HEK293 (cell line): ENCODE data around the gene STMN1.

Source experiments
- HOXA7 ChIP-seq: sonication (generic); formaldehyde crosslinking; IDR thresholded peaks from 2 replicates; pipeline ENCODE4 v1.8.1; 2022; ENCODE audit warnings: missing genetic modification reagents, borderline replicate concordance
- HOXD13 ChIP-seq: sonication (generic); formaldehyde crosslinking; IDR thresholded peaks from 2 replicates; pipeline ENCODE4 v1.8.0; 2022; ENCODE audit warnings: missing genetic modification reagents, borderline replicate concordance
- KLF10 ChIP-seq: fragments of 450-650 bp; IDR thresholded peaks from 2 replicates; pipeline ENCODE4 v1.5.1; 2018; ENCODE audit warnings: missing biosample characterization, mild to moderate bottlenecking, missing genetic modification characterization
- OVOL3 ChIP-seq: fragments of 450-650 bp; formaldehyde crosslinking; IDR thresholded peaks from 2 replicates; pipeline ENCODE4 v1.5.1; 2016; ENCODE audit warnings: missing biosample characterization, missing genetic modification characterization
- ZEB2 ChIP-seq: fragments of 450-650 bp; formaldehyde crosslinking; IDR thresholded peaks from 2 replicates; pipeline ENCODE4 v1.5.1; 2016; ENCODE audit warnings: missing biosample characterization, missing genetic modification characterization
- ZNF121 ChIP-seq: fragments of 450-650 bp; formaldehyde crosslinking; IDR thresholded peaks from 2 replicates; pipeline ENCODE4 v1.5.1; 2016; ENCODE audit warnings: missing biosample characterization, missing genetic modification characterization
- ZNF140 ChIP-seq: fragments of 450-650 bp; formaldehyde crosslinking; IDR thresholded peaks from 2 replicates; pipeline ENCODE4 v1.5.1; 2016; ENCODE audit warnings: missing biosample characterization, missing genetic modification characterization
- ZNF37A ChIP-seq: fragments of 450-650 bp; IDR thresholded peaks from 2 replicates; pipeline ENCODE4 v1.5.1; 2018; ENCODE audit warnings: missing biosample characterization, missing genetic modification characterization
- ZNF404 ChIP-seq: fragments of 450-650 bp; formaldehyde crosslinking; IDR thresholded peaks from 2 replicates; pipeline ENCODE4 v1.5.1; 2017; ENCODE audit warnings: missing biosample characterization, missing genetic modification characterization
- ZNF423 ChIP-seq: fragments of 450-650 bp; formaldehyde crosslinking; IDR thresholded peaks from 2 replicates; pipeline ENCODE4 v1.5.1; 2016; ENCODE audit warnings: missing biosample characterization, missing genetic modification characterization
- ZNF529 ChIP-seq: fragments of 450-650 bp; formaldehyde crosslinking; IDR thresholded peaks from 2 replicates; pipeline ENCODE4 v1.5.1; 2017; ENCODE audit warnings: missing genetic modification characterization, missing biosample characterization; ENCODE audit not compliant: insufficient replicate concordance
- ZNF596 ChIP-seq: fragments of 450-650 bp; IDR thresholded peaks from 2 replicates; pipeline ENCODE4 v1.5.0; 2018; ENCODE audit warnings: missing biosample characterization, mild to moderate bottlenecking, missing genetic modification characterization, moderate library complexity
- ZNF654 ChIP-seq: fragments of 450-650 bp; formaldehyde crosslinking; IDR thresholded peaks from 2 replicates; pipeline ENCODE4 v1.5.1; 2016; ENCODE audit warnings: low read depth, missing biosample characterization, missing genetic modification characterization
- ZSCAN16 ChIP-seq: fragments of 450-650 bp; formaldehyde crosslinking; IDR thresholded peaks from 2 replicates; pipeline ENCODE4 v1.5.1; 2016; ENCODE audit warnings: missing biosample characterization, missing genetic modification characterization
- TF ChIP-seq, protein P1 (sequence below): fragments of 450-650 bp; formaldehyde crosslinking; IDR thresholded peaks from 2 replicates; pipeline ENCODE4 v1.5.1; 2016; ENCODE audit warnings: missing biosample characterization, missing genetic modification characterization
- TF ChIP-seq, protein P2 (sequence below): fragments of 450-650 bp; formaldehyde crosslinking; IDR thresholded peaks from 2 replicates; pipeline ENCODE4; 2016; ENCODE audit warnings: missing biosample characterization, missing genetic modification characterization
- TF ChIP-seq, protein P3 (sequence below): fragments of 450-650 bp; formaldehyde crosslinking; IDR thresholded peaks from 2 replicates; pipeline ENCODE4 v1.5.1; 2016; ENCODE audit warnings: missing biosample characterization, missing genetic modification characterization, borderline replicate concordance
- TF ChIP-seq, protein P4 (sequence below): fragments of 450-650 bp; formaldehyde crosslinking; IDR thresholded peaks from 2 replicates; pipeline ENCODE4 v1.5.1; 2016; ENCODE audit warnings: missing biosample characterization, missing genetic modification characterization
- TF ChIP-seq, protein P5 (sequence below): fragments of 450-650 bp; formaldehyde crosslinking; IDR thresholded peaks from 2 replicates; pipeline ENCODE4 v1.5.1; 2016; ENCODE audit warnings: missing biosample characterization, missing genetic modification characterization
- TF ChIP-seq, protein P6 (sequence below): fragments of 450-650 bp; formaldehyde crosslinking; conservative IDR thresholded peaks from 2 replicates; pipeline ENCODE4 v1.5.1; 2016; ENCODE audit warnings: low read depth, missing biosample characterization, missing genetic modification characterization

STMN1 gene

DNA sequence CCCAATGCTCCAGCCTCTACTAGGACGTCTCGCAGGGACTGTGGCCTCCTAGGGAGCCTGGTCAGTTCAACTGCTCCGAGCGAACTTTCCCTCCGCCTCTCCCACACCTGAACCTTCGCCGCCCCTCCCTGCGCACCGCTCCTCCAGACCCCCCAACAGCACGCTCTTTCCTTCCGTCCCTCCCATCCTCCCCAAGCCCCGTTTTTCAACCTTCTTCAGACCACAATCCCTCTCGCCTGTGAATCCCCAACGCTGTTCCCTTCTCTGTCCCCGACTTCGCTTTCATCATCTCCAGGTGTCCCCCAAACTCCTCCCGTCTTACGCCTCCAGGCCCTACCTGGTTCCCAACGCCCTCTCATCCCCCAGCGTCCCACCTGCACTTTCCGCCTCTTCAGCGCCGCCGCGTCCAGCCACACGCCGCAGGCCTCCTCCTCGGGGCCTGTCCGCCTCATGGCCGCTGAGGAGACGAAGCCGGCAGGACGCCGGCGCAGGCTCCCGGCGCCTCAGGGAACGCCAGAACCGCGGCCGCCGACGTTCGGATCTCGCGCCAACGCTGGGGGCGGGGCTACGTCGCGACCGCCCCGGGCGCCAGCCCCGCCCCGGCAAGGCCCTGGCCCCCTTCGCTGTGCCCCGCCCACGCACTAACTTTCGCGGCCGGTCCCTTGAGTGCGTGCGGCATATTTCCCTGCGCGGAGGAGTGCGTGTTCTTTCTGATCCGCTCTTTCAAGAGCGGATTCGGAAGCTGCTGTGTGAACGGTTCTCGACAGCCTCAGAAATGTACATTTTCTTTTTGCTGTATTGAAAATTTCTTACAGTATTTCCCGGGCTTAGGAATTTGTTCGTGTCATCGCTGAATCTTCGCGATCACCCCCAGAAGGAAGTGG lies 47.1 kb downstream of the STMN1 start, which contains the start of gene AUNIP (continued):
- TF ChIP-seq, protein P1, sequence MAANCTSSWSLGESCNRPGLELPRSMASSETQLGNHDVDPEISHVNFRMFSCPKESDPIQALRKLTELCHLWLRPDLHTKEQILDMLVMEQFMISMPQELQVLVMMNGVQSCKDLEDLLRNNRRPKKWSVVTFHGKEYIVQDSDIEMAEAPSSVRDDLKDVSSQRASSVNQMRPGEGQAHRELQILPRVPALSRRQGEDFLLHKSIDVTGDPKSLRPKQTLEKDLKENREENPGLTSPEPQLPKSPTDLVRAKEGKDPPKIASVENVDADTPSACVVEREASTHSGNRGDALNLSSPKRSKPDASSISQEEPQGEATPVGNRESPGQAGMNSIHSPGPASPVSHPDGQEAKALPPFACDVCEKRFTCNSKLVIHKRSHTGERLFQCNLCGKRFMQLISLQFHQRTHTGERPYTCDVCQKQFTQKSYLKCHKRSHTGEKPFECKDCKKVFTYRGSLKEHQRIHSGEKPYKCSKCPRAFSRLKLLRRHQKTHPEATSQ, result no peak
- TF ChIP-seq, protein P2, sequence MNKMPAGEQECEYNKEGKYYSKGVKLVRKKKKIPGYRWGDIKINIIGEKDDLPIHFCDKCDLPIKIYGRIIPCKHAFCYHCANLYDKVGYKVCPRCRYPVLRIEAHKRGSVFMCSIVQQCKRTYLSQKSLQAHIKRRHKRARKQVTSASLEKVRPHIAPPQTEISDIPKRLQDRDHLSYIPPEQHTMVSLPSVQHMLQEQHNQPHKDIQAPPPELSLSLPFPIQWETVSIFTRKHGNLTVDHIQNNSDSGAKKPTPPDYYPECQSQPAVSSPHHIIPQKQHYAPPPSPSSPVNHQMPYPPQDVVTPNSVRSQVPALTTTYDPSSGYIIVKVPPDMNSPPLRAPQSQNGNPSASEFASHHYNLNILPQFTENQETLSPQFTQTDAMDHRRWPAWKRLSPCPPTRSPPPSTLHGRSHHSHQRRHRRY (tag by site-specific recombination), result peak; percentile 90; the same call in 1 of the 2 replicates
- TF ChIP-seq KLF10 (peak; percentile 91), ZNF654 (tag by site-specific recombination) (no peak), HOXA7 (no peak), ZNF121 (tag by site-specific recombination) (peak; percentile 55; the same call in 1 of the 2 replicates), ZNF37A (tag by site-specific recombination) (no peak), OVOL3 (tag by site-specific recombination) (peak; percentile 58; the same call in 1 of the 2 replicates), ZEB2 (tag by site-specific recombination) (peak; percentile 88), HOXD13 (0 out of 2 replicates have a peak, but pooled peaks have one; percentile 14), ZNF596 (no peak), ZNF140 (tag by site-specific recombination) (no peak), ZNF404 (tag by site-specific recombination) (no peak), ZNF529 (tag by site-specific recombination) (no peak), ZNF423 (tag by site-specific recombination) (peak; percentile 61), ZSCAN16 (peak; percentile 43; the same call in 1 of the 2 replicates)
- TF ChIP-seq, protein P3, sequence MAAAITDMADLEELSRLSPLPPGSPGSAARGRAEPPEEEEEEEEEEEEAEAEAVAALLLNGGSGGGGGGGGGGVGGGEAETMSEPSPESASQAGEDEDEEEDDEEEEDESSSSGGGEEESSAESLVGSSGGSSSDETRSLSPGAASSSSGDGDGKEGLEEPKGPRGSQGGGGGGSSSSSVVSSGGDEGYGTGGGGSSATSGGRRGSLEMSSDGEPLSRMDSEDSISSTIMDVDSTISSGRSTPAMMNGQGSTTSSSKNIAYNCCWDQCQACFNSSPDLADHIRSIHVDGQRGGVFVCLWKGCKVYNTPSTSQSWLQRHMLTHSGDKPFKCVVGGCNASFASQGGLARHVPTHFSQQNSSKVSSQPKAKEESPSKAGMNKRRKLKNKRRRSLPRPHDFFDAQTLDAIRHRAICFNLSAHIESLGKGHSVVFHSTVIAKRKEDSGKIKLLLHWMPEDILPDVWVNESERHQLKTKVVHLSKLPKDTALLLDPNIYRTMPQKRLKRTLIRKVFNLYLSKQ (tag by site-specific recombination), result peak; percentile 71; the same call in 1 of the 2 replicates
- TF ChIP-seq, protein P4, sequence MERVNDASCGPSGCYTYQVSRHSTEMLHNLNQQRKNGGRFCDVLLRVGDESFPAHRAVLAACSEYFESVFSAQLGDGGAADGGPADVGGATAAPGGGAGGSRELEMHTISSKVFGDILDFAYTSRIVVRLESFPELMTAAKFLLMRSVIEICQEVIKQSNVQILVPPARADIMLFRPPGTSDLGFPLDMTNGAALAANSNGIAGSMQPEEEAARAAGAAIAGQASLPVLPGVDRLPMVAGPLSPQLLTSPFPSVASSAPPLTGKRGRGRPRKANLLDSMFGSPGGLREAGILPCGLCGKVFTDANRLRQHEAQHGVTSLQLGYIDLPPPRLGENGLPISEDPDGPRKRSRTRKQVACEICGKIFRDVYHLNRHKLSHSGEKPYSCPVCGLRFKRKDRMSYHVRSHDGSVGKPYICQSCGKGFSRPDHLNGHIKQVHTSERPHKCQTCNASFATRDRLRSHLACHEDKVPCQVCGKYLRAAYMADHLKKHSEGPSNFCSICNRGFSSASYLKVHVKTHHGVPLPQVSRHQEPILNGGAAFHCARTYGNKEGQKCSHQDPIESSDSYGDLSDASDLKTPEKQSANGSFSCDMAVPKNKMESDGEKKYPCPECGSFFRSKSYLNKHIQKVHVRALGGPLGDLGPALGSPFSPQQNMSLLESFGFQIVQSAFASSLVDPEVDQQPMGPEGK (tag by site-specific recombination), result peak; percentile 79
- TF ChIP-seq, protein P5, sequence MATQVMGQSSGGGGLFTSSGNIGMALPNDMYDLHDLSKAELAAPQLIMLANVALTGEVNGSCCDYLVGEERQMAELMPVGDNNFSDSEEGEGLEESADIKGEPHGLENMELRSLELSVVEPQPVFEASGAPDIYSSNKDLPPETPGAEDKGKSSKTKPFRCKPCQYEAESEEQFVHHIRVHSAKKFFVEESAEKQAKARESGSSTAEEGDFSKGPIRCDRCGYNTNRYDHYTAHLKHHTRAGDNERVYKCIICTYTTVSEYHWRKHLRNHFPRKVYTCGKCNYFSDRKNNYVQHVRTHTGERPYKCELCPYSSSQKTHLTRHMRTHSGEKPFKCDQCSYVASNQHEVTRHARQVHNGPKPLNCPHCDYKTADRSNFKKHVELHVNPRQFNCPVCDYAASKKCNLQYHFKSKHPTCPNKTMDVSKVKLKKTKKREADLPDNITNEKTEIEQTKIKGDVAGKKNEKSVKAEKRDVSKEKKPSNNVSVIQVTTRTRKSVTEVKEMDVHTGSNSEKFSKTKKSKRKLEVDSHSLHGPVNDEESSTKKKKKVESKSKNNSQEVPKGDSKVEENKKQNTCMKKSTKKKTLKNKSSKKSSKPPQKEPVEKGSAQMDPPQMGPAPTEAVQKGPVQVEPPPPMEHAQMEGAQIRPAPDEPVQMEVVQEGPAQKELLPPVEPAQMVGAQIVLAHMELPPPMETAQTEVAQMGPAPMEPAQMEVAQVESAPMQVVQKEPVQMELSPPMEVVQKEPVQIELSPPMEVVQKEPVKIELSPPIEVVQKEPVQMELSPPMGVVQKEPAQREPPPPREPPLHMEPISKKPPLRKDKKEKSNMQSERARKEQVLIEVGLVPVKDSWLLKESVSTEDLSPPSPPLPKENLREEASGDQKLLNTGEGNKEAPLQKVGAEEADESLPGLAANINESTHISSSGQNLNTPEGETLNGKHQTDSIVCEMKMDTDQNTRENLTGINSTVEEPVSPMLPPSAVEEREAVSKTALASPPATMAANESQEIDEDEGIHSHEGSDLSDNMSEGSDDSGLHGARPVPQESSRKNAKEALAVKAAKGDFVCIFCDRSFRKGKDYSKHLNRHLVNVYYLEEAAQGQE (tag by site-specific recombination), result peak; percentile 51
- TF ChIP-seq, protein P6, sequence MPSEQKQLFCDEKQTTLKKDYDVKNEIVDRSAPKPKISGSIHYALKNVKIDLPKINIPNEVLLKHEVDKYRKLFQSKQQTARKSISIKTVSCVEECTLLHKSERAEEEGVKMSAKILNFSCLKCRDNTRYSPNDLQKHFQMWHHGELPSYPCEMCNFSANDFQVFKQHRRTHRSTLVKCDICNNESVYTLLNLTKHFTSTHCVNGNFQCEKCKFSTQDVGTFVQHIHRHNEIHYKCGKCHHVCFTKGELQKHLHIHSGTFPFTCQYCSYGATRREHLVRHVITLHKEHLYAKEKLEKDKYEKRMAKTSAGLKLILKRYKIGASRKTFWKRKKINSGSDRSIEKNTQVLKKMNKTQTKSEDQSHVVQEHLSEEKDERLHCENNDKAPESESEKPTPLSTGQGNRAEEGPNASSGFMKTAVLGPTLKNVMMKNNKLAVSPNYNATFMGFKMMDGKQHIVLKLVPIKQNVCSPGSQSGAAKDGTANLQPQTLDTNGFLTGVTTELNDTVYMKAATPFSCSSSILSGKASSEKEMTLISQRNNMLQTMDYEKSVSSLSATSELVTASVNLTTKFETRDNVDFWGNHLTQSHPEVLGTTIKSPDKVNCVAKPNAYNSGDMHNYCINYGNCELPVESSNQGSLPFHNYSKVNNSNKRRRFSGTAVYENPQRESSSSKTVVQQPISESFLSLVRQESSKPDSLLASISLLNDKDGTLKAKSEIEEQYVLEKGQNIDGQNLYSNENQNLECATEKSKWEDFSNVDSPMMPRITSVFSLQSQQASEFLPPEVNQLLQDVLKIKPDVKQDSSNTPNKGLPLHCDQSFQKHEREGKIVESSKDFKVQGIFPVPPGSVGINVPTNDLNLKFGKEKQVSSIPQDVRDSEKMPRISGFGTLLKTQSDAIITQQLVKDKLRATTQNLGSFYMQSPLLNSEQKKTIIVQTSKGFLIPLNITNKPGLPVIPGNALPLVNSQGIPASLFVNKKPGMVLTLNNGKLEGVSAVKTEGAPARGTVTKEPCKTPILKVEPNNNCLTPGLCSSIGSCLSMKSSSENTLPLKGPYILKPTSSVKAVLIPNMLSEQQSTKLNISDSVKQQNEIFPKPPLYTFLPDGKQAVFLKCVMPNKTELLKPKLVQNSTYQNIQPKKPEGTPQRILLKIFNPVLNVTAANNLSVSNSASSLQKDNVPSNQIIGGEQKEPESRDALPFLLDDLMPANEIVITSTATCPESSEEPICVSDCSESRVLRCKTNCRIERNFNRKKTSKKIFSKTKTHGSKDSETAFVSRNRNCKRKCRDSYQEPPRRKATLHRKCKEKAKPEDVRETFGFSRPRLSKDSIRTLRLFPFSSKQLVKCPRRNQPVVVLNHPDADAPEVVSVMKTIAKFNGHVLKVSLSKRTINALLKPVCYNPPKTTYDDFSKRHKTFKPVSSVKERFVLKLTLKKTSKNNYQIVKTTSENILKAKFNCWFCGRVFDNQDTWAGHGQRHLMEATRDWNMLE (tag by site-specific recombination), result 0 out of 2 replicates have a peak, but pooled peaks have one; percentile 23
